Stimulated activated CD4-positive, alpha-beta T cell treated with anti-CD3 and anti-CD28 coated beads, Interleukin-4, amount 100 ng/mL, for 1 hour (primary cell): ENCODE results near the gene CEP120.

Source experiments
- DNase-seq: peaks from one replicate; pipeline ENCODE4 v3.0.0-alpha.2; 2020

CEP120 gene

GRCh38 chr5:123297198-123297831 lies 125.9 kb downstream of the CEP120 start:
- DNase-seq: no peak
